B cell (primary cell): Measurements from ENCODE around the gene DHRS4L2.
"Not testable (repeated sequence)": the region's sequence is repeated elsewhere in the genome, so short reads cannot be mapped to it uniquely, and the experiment has no call there.

Experiments
- CTCF ChIP-seq: fragments of 200-600 bp; IDR thresholded peaks from one replicate; pipeline ENCODE4 v1.8.0; 2022; ENCODE audit warnings: antibody characterized with exemption, mild to moderate bottlenecking
- EZH2 ChIP-seq: IDR thresholded peaks from 2 replicates; pipeline ENCODE4 v1.6.1; 2012; ENCODE audit warnings: borderline replicate concordance, low read depth, mild to moderate bottlenecking, moderate library complexity, low read length; ENCODE audit not compliant: insufficient read depth, poor library complexity, severe bottlenecking

GRCh38 chr14:23957913-23958569 lies 30.7 kb upstream of the DHRS4L2 start:
- TF ChIP-seq CTCF, EZH2: not testable (repeated sequence)
